ENCODE measurements around the gene PLCB1. TPM values are rescaled to one million over a fixed set of nuclear protein-coding genes. Genes with fewer than 3 reads are reported as not detected.
A peak's percentile ranks its signal among the peaks of the same experiment; 100 is the strongest.

PLCB1 gene
- total RNA-seq, 1 experiment from 2014 or later: 4.4 TPM

- Histone ChIP-seq H2AFZ (ENCODE audit: low read length) (no peak overlapping the region), H3K9me2 (replicated peaks; ENCODE audit: low read length) (no peaks in the 10 kb centered on the region), H3K4me2 (ENCODE audit: low read length) (no peak overlapping the region), H3K36me3 (ENCODE audit: low read depth, low read length) (no peaks in the 10 kb centered on the region), H3K4me3 (ENCODE audit: low read length) (no peak overlapping the region), H3K9ac (ENCODE audit: low read length) (no peak overlapping the region), H3K9me3 (ENCODE audit: low read length) (no peaks in the 10 kb centered on the region), H3K27ac (ENCODE audit: low read length) (no peak overlapping the region), H3K27me3 (ENCODE audit: low read length) (0 out of 2 replicates have a peak, but pooled peaks cover under 1% of the 10 kb centered on the region), H3K79me2 (ENCODE audit: low read length) (no peaks in the 10 kb centered on the region), H3F3A (ENCODE audit: low read length, unreplicated experiment) (no peaks in the 10 kb centered on the region), H4K20me1 (ENCODE audit: low read length) (no peaks in the 10 kb centered on the region), H3K4me1 (ENCODE audit: insufficient read depth, low read length) (no peaks in the 10 kb centered on the region)
- no peak for TF ChIP-seq EZH2 (IDR thresholded peaks at IDR 0.05; ENCODE audit: low read length, unreplicated experiment)
- peak; percentile 68 for TF ChIP-seq CTCF (conservative IDR thresholded peaks at IDR 0.05; ENCODE audit: low read depth, low read length)
- no peak for TF ChIP-seq EZH2phosphoT487 (IDR thresholded peaks at IDR 0.05; ENCODE audit: borderline replicate concordance, low read length)
- ChIA-PET POLR2A (ENCODE audit: unreplicated experiment) (no interaction called here), CTCF (no interaction called here)
- DNase-seq (peak; percentile 81), ATAC-seq (peak; percentile 78)
- intact Hi-C loops (cut with micrococcal nuclease): no loop called here
- no TSS peak for BruUV-seq (replicated peaks)
Measured at GRCh38 chr20:8454137-8454712, 322.2 kb downstream of the PLCB1 start.

GRCh38 chr20:8456765-8457164 is 324.7 kb downstream of the PLCB1 start:
- POLR2A ChIA-PET (ENCODE audit: unreplicated experiment): no interaction called here
- no peak overlapping the region for H3K4me2 ChIP-seq (ENCODE audit: low read length)
- no peaks in the 10 kb centered on the region for H3K36me3 ChIP-seq (ENCODE audit: low read depth, low read length)
- H3K9me2 ChIP-seq (replicated peaks; ENCODE audit: low read length): no peaks in the 10 kb centered on the region
- no peaks in the 10 kb centered on the region for H3K9me3 ChIP-seq (ENCODE audit: low read length)
- no peak for DNase-seq
- BruUV-seq (replicated peaks): no TSS peak
- intact Hi-C loops (cut with micrococcal nuclease): no loop called here
- no peak overlapping the region for H3K27ac ChIP-seq (ENCODE audit: low read length)
- H3K4me3 ChIP-seq (ENCODE audit: low read length): no peak overlapping the region
- ATAC-seq: no peak
- H3F3A ChIP-seq (ENCODE audit: low read length, unreplicated experiment): no peaks in the 10 kb centered on the region
- no peak overlapping the region for H3K9ac ChIP-seq (ENCODE audit: low read length)
- TF ChIP-seq EZH2 (IDR thresholded peaks at IDR 0.05; ENCODE audit: low read length, unreplicated experiment) (no peak), EZH2phosphoT487 (IDR thresholded peaks at IDR 0.05; ENCODE audit: borderline replicate concordance, low read length) (no peak), CTCF (conservative IDR thresholded peaks at IDR 0.05; ENCODE audit: low read depth, low read length) (no peak)
- H3K4me1 ChIP-seq (ENCODE audit: insufficient read depth, low read length): no peaks in the 10 kb centered on the region
- no peaks in the 10 kb centered on the region for H4K20me1 ChIP-seq (ENCODE audit: low read length)
- peaks cover 4% of the 10 kb centered on the region; the same call in 1 of the 2 replicates for H3K27me3 ChIP-seq (ENCODE audit: low read length)
- H3K79me2 ChIP-seq (ENCODE audit: low read length): no peaks in the 10 kb centered on the region
- H2AFZ ChIP-seq (ENCODE audit: low read length): no peak overlapping the region
- CTCF ChIA-PET: no interaction called here

- TF ChIP-seq CTCF (conservative IDR thresholded peaks at IDR 0.05; ENCODE audit: low read depth, low read length) (no peak), EZH2 (IDR thresholded peaks at IDR 0.05; ENCODE audit: low read length, unreplicated experiment) (no peak), EZH2phosphoT487 (IDR thresholded peaks at IDR 0.05; ENCODE audit: borderline replicate concordance, low read length) (no peak)
Measured at GRCh38 chr20:8457978-8458377, 325.9 kb downstream of the PLCB1 start.

More at GRCh38 chr20:8457978-8458377, 325.9 kb downstream of the PLCB1 start:
- H3K27ac ChIP-seq (ENCODE audit: low read length): no peak overlapping the region
- intact Hi-C loops (cut with micrococcal nuclease): no loop called here
- H3K4me3 ChIP-seq (ENCODE audit: low read length): no peak overlapping the region
- H4K20me1 ChIP-seq (ENCODE audit: low read length): no peaks in the 10 kb centered on the region
- no peaks in the 10 kb centered on the region for H3K9me3 ChIP-seq (ENCODE audit: low read length)
- H3K4me2 ChIP-seq (ENCODE audit: low read length): no peak overlapping the region
- no peaks in the 10 kb centered on the region for H3K9me2 ChIP-seq (replicated peaks; ENCODE audit: low read length)
- ChIA-PET POLR2A (ENCODE audit: unreplicated experiment) (no interaction called here), CTCF (no interaction called here)
- BruUV-seq (replicated peaks): no TSS peak
- H3K27me3 ChIP-seq (ENCODE audit: low read length): peaks cover 4% of the 10 kb centered on the region; the same call in 1 of the 2 replicates
- H3K4me1 ChIP-seq (ENCODE audit: insufficient read depth, low read length): no peaks in the 10 kb centered on the region
- DNase-seq (no peak), ATAC-seq (no peak)
- no peaks in the 10 kb centered on the region for H3F3A ChIP-seq (ENCODE audit: low read length, unreplicated experiment)
- no peak overlapping the region for H3K9ac ChIP-seq (ENCODE audit: low read length)
- no peaks in the 10 kb centered on the region for H3K36me3 ChIP-seq (ENCODE audit: low read depth, low read length)
- H2AFZ ChIP-seq (ENCODE audit: low read length): no peak overlapping the region
- no peaks in the 10 kb centered on the region for H3K79me2 ChIP-seq (ENCODE audit: low read length)

Data from PC-3 (cell line).